ENCODE data around the gene MZT2B. TPM values are rescaled to one million over a fixed set of nuclear protein-coding genes. Genes with fewer than 3 reads are reported as not detected.
"Not testable (repeated sequence)": the region's sequence is repeated elsewhere in the genome, so short reads cannot be mapped to it uniquely, and the experiment has no call there.

Gene MZT2B
- total RNA-seq, result 201 and 373 TPM in 2 replicates

- DNase-seq (ENCODE audit: low read depth in 2 of 2), result peak; percentile 85 to 92
Measured at GRCh38 chr2:130181880-130182682, at the start of gene MZT2B. TSS of gene MZT2B (plus strand) at chr2:130182262. CDS start at chr2:130182283, 21 bp downstream.

DNA sequence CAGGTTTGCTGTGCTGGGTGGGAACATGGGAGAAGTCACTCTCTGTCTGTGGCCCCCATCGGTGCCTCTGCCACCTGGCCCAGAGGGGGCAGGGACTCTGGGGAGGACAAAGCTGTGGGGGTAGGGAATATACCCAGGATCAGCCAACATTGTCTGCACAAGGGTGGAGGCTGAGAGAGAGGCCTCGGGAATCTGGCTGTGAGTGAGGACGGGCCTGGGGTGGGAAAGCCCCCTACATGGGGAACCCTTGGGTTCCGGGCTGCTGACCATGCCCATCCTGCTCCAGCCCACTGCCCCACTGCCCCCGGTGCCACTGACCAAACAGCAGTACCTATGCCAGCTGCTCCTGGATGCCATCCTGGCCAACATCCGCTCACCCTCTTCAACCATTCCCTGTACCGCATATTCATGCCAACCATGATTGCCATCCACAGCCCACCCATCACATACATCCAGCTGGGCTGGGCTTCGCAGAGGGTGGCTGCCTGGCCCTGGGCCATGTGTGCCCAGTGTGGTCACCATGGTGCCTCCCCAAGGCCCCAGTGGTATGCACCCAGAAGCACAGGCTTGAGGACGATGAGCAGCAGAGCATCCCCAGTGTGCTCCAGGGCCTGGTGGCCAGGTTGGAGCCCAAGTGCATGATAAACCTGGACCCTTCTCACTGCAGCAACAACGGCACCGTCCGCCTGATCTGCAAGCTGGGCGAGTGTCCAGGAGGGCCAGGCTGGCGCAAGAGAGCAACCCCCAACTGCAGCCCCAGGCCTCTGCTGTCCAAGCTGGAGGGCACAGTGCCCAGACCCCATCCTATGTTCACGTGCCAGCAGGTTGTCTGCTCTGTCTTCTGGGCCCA, 46.1 kb upstream of the MZT2B start:
- no peak for DNase-seq (ENCODE audit: low read depth in 2 of 2)

DNA sequence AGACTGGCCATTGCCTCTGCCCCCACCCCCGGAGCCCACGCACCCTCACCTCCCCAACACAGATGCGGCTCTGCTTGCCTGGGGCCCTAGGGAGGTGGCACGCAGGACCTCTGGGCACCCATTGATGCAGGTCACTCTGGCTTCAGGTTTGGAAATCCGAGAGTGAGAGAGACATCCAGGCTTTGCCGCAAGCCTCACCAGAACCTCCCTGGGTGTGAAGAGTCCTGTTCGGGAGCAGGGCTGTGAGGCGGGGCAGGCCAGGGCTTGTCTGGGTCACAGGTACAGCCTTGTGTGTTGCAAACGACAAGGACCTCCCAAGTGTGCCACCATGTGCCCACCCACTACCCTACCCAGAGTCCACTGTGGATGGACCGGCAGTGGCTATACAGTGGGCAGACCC, 45.5 kb upstream of the MZT2B start:
- not testable (repeated sequence) for DNase-seq (ENCODE audit: low read depth in 2 of 2)

DNA sequence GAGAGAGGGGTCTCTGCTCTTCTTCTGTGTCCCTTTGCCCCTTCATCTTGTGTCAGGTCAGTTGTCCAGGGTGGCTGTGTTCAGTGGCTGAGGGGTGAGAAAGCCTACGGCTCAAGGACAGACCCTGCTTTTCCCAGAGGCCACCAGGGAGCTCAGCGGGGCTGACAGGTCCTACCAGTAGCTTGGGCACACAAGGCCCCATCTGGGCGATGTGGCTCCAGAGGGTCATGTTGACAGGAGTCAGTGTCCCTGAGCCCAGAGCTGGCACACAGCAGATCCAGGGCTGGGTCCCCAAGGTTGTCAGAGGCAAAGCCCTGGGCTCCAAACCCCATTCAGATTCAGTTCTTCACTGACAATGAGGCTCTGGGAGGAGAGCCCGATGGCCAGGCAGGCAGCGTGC, 44.9 kb upstream of the MZT2B start:
- not testable (repeated sequence) for DNase-seq (ENCODE audit: low read depth in 2 of 2)

GRCh38 chr2:130138326-130138725, 43.7 kb upstream of the MZT2B start:
- not testable (repeated sequence) for DNase-seq (ENCODE audit: low read depth in 2 of 2)

GRCh38 chr2:130138841-130139251, 43.2 kb upstream of the MZT2B start:
- not testable (repeated sequence) for DNase-seq (ENCODE audit: low read depth in 2 of 2)

- not testable (repeated sequence) for DNase-seq (ENCODE audit: low read depth in 2 of 2)
Measured at GRCh38 chr2:130139331-130140280, 42.5 kb upstream of the MZT2B start.

GRCh38 chr2:130140516-130140915, 41.5 kb upstream of the MZT2B start:
- not testable (repeated sequence) for DNase-seq (ENCODE audit: low read depth in 2 of 2)

- DNase-seq (ENCODE audit: low read depth in 2 of 2), result not testable (repeated sequence)
Measured at GRCh38 chr2:130141002-130141401, 41.1 kb upstream of the MZT2B start.

- not testable (repeated sequence) for DNase-seq (ENCODE audit: low read depth in 2 of 2)
Measured at GRCh38 chr2:130141645-130142370, 40.3 kb upstream of the MZT2B start.

- not testable (repeated sequence) for DNase-seq (ENCODE audit: low read depth in 2 of 2)
Measured at GRCh38 chr2:130142396-130143265, 39.4 kb upstream of the MZT2B start.

GRCh38 chr2:130143266-130144039, 38.6 kb upstream of the MZT2B start:
- not testable (repeated sequence) for DNase-seq (ENCODE audit: low read depth in 2 of 2)

DNA sequence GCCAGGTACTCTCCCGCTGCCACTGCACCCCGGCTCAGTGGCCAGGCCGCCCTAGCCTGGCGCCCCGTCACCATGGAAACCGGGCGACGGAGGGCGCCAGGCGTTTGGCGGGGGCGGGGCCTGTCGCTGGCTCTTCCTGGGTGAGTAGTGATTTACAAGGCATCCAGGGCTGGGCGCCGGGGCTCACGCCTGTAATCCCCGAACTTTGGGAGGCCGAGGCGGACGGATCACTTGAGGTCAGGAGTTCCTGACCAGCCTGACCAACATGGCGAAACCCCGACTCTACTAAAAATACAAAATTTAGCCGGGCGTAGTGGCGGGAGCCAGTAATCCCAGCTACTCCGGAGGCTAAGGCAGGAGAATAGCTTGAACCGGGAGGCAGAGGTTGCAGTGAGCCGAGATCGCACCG, 37.1 kb upstream of the MZT2B start, which contains the start of gene CCDC74B:
Gene CCDC74B, minus strand, starts transcription at position 107 of the 409 bp plus-strand sequence. CDS start 116 bp downstream, outside the sequence.
- not testable (repeated sequence) for DNase-seq (ENCODE audit: low read depth in 2 of 2)

GRCh38 chr2:130148515-130148914, 33.5 kb upstream of the MZT2B start:
- not testable (repeated sequence) for DNase-seq (ENCODE audit: low read depth in 2 of 2)

DNA sequence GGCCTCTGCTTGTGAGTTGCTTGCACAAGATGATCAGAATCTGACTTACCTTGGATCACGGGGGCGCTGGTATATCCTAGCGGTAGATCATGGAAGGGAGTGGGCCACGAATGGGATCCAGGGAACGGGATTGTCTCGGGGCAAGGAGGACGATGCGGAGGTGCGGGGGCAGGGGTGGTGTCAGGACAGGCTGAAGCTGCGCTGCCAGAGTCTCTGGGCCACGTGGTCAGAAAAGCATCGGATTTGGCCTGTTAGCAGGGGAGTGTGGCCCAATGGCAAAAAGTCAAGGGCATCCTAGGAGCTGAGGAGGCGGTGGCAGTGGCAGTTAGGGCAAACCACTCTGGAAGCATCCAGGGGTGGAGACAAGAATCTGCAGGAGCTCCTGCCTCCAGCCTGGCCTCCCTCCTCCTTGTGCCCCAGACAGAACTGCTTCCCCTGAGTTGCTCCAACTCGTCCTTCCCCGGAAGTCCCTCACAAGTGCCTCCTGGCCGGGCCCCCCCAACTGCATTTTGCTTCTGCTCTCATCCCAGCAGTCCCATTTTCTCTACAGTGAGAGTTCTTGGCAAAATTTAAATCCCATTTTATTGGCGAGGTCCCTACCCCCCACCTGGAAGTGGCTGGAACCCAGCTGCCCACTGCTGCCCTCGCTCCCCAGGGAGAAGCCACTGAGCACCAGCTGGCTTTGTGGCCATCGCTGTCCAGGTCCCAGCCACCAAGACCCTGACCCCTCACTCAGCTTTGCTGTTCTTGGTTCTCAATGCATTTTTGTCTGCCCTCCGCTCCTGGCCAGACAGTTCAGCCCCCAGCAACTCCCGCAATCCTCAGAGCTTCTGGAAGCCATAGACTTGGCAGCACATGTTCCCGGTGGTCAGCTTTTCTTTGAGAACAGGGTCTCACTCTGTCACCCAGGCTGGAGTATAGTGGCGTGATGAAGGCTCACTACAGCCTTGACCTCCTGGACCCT, 31.6 kb upstream of the MZT2B start:
- no peak for DNase-seq (ENCODE audit: low read depth in 2 of 2)

GRCh38 chr2:130151145-130151512, 30.9 kb upstream of the MZT2B start:
- DNase-seq (ENCODE audit: low read depth in 2 of 2), result not testable (repeated sequence)

- DNase-seq (ENCODE audit: low read depth in 2 of 2), result not testable (repeated sequence)
Measured at GRCh38 chr2:130152136-130152815, 29.8 kb upstream of the MZT2B start.
